Cortex of kidney (tissue), 1 donor: ENCODE results near the gene TXLNA.

ENCODE experiments used
- DNase-seq: peaks from one replicate; lab custom pipeline; 2025; lab: John Stamatoyannopoulos, UW

The TXLNA gene

DNA sequence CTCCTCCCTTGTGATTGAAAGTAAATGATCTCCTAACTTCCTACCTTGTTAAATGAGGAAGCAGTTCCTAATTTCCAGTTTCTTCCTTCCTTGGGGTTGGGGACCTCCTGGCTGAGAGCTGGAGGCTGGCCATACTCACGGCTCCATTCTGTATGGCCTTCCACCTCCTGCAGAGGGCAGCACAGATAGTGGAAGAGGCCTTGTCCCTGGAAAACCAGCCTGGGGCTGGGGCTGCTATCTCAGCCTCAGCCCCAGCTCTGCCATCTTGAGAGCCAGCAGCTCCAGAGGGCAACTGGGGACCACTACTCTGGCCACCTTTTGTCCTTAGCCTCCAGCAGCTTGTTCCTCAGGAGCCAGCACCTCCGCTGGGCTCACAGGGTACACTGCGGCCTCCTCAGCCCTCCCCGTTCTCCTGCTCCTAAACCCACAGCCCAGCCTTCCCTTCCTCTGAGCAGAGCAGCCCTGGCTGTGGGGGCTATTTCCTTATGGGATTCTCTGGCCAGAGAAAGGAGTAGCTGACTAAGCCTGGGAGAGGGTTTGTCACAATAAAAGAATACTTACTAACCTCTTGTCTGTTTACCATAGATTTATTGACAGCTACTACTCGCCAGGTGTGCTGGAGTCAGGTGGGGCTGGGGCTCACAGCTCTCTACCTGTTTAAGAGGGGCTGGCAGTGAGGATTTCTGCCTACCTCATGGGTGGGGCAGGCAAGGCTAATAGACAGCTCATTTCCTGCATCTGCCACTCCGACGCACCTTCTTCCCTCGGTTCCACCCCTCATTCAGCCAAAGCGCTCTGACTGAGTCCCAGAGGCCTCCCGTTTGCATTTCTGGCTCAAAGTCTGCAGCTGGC, 36.4 kb downstream of the TXLNA start:
- DNase-seq, result no peak

DNA sequence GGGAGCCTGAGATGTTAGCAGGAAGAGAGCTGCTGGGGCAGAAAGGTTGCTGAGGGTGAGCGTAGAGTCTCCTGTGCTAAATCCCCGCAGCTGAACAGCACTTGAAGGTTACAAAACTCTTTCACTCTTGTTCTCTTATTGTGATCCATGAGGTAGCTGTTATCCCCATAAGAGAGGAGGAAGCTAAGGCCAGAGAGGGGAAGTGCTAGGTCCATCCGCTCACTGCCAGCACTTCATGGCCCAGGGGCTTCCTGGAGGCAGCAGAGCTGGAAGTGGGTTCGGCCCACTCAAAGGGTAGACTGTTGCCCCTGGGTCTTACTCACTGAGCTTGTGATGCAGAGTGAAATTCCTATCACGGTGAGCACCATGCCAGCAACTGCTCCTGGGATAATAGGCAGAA, 37.1 kb downstream of the TXLNA start:
- DNase-seq, result no peak

DNA sequence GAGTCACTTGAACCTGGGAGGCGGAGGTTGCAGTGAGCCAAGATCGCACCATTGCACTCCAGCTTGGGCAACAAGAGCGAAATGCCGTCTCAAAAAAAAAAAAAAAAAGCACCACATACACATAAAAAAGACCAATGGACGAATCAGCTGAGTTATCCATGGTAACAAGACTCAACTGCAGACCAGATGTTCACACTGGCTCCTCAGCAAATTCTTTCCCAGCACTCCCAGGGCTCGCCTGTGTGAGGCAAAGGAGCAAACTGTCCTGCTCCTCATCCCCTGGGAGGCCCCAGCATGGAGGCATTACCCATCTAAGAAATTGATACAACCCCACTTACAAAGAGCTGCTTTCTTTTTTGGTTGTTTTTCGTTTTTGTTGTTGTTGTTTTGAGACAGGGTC, 39.5 kb downstream of the TXLNA start:
- DNase-seq, result no peak

DNA sequence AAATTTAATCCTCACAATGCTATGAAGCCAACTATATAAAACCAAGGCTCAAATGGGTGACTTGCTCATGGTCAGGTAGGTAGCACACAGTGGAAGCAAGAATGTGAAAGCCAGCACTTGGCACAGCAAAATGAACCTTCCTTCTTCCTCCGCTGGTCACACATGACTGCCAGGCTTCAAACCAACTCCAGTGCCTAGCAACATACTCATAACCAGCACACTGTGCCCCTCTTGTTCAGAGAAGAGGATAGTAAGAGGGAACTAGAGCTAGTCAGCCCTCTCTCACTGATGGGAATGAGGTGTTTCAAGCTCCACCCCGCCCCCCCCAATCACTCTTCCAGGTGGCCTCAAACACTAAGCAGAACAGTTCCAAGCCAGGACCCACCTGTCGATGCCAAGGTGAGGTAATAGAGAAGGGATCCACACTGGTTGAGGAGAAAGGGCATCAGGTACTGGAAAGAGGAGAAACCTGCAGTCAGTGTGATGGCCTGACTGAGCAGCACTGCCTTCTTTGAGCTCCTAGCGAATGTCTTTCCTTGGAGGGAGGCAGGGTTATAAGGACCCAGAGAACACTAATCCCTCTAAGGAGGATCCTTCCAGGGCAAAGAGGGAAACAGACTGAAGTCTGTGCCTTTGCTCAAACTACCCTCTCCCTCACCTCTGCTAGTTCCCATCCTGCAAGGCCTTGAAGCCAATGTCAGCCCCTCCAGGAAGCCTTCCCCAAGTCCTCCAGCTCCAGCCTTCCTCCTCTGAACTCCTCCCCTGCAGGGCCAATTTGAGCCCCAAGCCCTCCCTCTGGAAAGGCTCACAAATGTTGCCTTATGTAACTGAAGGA, 41.5 kb downstream of the TXLNA start:
- no peak for DNase-seq

DNA sequence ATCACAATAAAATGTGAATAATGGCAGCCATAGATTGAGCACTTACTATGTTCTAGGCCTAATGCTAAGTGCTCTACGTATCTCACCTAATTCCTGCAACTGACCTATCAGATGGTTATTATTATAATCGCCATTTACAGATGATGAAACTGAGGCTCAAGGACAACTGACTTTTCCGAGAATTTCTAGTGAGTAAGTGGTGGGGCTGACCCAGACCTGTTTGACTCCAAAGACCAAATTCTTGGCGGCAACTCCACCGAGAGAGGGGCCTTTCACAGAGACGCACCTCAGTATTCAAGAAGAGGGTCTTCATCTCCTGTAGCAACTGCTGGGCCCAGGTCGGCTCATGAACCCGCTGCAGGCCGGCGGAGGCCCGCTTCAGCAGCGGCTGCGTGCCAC, 42.1 kb downstream of the TXLNA start:
- no peak for DNase-seq

DNA sequence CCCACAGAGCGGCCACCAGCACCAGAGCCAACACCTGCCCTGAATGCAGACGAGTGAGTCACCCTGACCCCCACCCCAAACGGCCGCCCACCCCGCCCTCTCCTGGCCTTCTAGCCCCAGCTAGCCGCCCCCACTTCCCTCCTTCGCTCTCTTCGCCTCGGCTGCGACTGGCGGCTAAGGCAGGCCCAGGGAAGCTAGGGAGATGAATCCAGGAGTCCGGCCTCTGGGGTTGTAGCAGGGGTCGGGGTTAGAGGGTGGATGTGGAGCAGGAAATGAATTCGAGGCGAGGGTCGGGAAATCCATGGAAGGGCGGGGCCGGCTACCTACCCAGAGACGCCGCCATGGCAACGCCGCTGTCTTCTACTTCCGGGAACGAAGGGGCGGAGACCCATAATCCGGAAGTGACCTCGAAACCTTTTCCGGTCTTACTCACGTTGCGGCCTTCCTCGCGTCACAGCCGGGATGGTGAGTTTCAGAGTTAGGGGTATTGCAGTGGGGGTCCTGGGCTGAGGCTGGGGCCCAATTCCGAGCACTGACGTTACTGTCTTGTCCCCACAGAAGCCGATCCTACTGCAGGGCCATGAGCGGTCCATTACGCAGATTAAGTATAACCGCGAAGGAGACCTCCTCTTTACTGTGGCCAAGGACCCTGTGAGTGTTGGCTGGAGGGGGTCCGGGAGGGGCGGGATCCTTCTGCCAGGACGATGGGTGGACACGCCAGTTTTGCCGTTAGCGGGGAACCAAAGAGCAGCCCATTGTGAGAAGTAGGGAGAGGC, 42.7 kb downstream of the TXLNA start, which contains the start of the genes EIF3I and TMEM234:
Gene EIF3I, plus strand, starts transcription at position 428 of the 776 bp plus-strand sequence. Its CDS starts 35 bp downstream, at position 463.
Gene TMEM234, minus strand, starts transcription at position 374 of the 776 bp plus-strand sequence. Its CDS starts 31 bp downstream, at position 343.
- no peak for DNase-seq

DNA sequence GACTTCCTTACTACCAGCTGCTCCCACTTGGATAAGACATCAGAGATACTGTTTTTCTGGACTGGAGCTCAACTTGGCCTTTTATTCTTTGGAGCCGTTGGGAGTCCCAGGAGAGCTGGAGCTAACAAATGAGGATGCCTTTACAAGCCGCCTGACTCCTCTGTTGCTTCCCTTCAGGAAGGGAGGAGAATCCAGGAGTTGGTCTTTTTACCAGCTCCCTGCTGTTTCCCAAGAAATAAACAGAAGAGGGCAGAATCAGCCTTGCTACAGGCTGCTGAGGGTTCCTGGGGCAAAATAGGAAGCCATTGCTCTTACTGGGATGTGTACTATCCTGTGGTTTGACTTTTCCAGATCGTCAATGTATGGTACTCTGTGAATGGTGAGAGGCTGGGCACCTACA, 44.2 kb downstream of the TXLNA start:
- DNase-seq, result no peak

DNA sequence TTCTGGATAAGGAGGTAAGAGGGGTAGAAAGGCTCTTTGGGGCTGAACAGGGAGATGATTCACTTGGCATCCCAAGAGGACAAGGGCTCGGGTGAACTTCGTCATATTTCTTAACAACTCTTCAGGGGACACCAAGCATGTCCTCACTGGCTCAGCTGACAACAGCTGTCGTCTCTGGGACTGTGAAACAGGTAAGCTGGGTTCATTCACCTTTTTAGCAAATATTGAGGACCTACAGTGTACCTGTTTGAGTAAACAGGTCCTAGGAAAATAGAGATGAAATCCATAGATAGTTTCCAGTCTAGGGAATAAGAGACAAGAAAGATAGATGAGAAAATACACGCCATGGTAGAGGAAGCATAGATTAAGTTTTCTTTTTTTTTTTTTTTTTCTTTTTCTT, 44.8 kb downstream of the TXLNA start:
- no peak for DNase-seq

DNA sequence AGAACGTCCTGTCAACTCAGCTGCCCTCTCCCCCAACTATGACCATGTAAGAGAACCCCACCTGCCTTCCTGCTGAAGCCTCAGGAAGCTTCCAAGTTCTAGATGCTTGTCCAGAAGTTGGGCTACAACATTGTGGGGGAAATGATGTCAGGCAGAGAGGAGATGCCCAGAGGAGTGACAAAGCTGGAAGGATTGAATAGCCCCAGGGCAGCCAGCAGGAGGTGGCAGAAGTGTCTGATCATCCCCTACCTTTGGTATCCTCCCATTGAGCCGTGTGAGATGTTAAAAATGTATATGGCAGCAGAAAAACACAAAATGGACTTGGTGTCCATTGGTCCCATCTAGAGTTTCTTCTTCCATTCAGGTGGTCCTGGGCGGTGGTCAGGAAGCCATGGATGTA, 49.3 kb downstream of the TXLNA start:
- DNase-seq, result no peak

DNA sequence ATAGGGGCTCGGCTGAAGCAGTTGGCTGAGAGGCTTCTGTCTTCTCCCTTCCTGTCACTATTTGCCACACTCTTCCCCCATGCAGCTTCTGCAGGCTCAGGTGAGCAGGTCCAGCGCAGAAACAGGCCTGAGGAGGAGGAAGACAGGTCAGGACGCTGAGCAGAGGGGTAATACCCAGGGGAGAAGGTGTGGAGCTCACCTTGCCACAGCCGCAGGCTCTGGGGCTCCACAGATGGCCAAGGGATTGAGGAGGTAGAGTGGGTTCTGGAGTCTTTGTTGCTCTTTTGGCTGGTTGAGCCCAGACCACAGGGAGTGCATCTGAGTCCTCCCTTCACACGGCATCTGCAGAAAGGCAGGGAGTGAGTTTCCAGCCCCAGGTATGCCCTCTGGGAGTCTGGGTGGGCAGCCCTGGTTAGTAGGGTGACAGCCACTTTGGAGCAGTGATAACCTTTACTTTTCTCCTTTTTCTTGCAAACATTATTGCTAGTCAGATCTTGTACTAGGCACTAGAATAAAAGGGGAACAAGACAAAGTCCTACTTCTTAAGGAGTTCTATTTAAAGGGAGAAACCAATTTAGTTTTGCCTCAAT, 52.5 kb downstream of the TXLNA start:
- DNase-seq, result no peak

DNA sequence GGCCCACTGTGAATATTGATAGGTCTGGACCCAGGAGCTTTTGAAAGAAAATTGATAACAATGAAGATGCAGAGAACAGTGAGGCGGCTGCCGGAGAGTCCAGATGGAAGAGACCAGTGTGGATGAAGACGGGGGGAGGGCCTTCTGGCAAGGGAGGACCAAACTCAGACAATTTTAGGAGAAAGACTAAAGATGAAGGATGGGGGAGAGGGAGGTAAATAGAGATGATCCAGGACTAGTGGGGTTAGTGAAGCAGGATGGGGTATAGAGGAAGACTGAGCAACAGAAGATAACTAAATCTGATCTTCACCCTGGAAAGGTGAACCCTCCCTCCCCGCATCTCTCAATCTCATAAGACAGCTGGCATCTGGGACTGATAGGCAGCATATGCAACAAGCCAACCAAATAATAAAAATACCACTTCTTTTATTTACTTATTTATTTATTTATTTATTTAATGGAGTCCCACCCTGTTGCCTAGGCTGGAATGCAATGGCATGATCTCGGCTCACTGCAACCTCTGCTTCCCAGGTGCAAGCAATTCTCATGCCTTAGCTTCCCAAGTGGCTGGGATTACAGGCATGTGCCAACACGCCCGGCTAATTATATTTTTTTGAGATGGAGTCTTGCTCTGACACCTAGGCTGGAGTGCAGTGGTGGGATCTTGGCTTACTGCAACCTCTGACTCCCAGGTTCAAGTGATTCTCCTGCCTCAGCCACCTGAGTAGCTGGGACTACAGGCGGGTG, 53.3 kb downstream of the TXLNA start:
- DNase-seq, result no peak

DNA sequence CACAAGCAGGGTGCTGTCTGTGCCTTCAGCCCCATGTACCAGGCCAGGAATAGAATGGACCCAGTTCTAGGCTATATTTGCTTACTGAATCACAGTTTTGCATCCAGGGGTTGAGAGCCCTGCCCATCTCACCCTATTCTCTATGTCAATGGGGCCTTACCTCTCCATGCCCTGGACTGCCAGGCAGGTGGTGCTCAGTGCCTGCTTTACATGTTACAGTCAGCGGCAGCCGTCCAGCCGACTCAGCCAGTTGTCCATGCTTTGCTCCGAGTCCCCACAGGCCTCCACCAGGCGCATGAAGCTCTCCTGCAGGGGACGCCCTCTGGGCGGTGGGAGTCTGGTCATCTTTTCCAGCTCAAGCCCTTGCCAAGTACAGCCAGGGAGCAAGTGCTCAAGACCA, 55.3 kb downstream of the TXLNA start:
- no peak for DNase-seq

DNA sequence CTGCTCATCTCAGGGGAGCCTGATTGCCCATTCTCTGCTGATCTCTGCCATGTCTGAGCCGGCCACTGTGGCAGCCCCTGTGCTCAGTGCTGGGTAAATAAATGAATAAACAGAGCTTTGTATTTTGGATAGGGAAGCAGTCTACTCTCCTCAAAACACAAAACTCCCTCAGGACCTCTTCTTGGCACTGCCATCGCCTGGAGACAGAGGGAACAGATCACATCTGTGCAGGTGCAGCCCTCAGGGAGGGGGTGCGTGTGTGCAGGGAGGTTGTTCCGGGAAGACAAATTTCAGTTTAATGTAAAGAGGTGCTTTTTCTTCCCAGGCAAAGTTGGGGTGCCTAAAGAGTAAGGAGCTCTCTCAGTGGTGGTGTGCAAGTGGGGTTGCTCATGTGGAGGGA, 59.9 kb downstream of the TXLNA start:
- DNase-seq, result no peak

DNA sequence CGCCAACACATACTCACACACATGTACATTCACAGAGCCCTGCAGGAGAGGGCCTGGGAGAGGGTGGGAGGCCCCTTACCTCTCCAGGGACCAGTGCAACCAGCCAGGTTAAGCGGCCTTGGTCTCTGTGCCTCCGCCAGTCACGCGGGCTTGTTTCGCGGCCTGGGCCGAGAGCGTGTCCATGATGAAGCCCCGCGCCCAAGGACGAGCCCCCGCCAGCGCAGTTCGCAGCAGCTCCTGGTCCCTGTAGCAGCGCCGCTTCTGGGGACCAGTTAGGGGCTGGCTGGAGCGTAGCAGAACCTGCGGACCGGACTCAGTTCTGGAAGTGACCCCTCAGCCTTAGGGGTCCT, 60.3 kb downstream of the TXLNA start:
- DNase-seq, result no peak

DNA sequence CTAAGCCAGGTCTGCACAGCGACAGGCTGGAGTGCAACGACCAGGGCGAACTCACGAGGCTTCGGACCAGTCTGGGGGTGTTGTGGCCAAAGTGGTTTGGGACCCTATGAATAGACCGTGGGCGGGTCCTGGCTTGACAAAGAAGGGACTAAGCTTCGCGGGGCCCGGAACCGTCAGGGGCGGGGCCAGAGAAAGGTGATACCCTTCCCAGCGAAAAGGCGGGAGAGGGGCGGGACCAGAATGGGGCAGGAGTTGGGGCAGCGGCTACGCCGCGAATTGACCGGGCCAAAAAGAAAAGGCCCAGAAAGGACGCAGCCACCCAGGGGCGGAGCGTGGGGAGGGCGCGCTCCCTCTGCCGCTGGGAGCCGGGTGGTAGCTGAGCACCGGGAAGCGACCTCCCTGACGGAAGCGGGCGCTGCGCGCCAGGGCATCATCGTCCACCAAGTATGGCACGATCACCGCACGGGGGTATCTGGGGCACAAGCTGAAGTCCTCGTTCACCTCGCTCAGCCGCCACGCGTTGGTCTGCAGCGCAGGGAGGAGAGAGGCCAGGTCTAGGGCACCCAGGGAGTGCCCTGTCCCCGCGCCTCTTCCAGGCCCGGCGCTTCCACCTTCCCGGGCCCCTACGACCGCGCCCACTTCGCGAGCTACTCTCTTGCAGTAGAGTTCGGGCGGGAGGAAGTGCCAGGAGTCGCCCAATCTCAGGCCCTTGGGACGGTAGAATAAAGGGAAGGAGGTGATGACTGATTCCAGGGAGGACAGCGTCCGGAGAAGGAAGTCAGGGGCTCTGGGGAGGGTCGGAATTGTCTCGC, 60.9 kb downstream of the TXLNA start:
- no peak for DNase-seq

DNA sequence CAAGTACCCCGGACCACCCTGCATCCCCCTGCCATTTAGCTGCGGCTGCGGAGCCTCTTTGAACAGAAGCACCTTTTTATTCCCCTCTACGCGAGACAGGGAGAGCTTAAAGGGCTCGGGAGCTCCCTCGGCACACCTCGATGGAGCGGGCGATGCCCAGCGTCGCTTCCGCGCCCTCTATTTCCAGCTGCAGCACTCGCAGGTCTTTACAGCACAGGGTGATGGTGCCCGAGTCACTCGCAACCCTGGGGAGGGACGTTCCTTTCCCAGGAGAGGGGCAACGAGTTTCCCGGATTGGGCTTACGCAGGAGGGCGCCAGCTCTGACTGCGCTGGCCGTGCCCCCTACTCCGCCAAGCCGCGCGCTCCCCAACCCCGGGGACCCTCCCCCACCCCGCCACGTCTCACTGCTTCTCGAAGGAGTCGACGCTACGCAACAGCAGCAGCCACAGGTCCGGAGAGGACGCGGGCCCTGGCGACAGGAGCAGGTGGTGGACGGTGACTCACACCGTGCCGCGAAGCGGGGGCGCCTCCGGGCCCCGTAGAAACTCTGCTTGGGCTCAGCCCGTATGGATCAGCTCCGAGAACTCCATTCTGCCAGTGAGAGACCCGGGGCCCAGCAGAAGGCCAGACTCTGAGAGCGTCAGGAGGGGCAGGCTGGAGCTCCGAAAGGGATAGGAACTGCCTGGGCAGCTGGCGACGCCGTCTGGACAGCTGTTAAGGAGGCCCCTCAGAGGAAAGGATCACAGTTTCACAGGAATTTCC, 61.7 kb downstream of the TXLNA start:
- no peak for DNase-seq

DNA sequence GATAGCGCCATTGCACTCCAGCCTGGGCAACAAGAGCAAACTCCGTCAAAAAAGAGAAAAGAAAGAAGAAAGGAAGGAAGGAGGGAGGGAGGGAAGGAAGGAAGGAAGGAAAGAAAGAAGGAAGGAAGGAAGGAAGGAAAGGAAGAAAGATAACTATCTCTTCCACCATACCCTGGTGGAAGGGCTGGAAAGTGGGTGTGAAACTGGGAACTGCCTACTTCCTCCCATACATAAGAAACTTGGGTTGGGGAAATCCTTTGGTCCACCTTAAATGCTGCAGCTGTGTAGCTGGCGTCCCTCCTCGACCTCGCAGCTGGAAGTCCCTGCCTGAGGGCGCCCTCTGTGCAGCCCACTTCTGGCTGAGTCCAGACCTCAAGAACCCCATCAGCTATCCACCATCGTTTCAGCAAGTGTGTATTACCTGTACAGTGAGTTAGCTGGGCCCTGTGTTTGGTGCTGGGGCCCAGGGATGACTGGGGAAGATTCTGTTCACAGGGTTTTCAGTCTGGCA, 62.9 kb downstream of the TXLNA start:
- no peak for DNase-seq

DNA sequence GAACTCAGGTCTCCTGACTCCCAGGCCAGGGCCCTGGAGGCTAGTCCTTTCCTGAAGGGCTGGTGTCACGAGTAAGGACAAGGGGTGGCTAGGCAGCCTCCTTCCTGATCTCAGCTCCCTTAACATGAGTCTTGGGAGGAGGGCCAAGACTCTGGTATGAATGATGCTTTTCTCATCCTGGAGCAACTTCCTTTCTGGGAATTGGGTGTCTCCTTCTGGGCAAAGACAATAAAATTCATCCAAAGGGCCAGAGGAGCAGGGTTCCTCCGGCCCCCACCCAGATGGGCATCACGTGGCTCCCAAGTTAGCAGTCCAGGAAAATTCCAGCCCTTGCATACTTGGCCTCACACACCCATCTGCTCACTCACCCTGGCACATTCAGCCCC, 67.4 kb downstream of the TXLNA start, which contains the start of gene FAM167B:
Gene FAM167B, plus strand, starts transcription at position 335 of the 386 bp plus-strand sequence. CDS start 200 bp downstream, outside the sequence.
- no peak for DNase-seq

DNA sequence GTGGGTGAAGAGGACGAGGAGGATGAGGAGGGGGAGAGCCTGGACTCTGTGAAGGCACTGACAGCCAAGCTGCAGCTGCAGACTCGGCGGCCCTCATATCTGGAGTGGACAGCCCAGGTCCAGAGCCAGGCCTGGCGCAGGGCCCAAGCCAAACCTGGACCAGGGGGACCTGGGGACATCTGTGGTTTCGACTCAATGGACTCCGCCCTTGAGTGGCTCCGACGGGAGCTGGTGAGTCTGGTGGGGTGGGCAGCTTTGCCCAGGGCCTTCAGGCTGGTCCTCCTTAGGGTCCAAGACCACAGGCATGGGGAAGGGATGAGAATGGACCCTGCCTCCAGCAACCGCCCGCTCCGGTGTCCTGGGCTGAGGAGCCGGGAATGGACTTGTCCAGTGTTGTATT, 68.0 kb downstream of the TXLNA start:
- DNase-seq, result no peak
